ENCODE results near the gene MYCBP.

DNA sequence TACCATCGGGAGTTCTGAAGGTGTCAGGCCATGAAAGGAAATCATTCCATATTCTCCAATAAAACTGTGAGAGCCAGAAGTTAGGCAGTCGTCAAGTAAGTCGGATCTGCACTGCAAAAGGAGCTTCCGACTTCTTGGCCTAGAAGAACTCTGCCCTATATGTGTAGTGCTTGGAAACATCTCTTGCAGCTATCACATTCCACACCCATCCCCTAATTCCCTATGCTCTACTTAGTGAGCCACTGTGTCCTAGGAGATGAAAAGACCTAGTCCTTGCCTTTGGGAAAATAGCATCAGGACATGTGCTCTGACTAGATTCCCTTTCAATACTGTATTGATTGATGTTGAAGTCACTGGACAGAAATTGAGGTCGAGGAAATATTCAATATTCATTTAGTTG is 16.4 kb upstream of the MYCBP start:
- TF ChIP-seq, protein P1, sequence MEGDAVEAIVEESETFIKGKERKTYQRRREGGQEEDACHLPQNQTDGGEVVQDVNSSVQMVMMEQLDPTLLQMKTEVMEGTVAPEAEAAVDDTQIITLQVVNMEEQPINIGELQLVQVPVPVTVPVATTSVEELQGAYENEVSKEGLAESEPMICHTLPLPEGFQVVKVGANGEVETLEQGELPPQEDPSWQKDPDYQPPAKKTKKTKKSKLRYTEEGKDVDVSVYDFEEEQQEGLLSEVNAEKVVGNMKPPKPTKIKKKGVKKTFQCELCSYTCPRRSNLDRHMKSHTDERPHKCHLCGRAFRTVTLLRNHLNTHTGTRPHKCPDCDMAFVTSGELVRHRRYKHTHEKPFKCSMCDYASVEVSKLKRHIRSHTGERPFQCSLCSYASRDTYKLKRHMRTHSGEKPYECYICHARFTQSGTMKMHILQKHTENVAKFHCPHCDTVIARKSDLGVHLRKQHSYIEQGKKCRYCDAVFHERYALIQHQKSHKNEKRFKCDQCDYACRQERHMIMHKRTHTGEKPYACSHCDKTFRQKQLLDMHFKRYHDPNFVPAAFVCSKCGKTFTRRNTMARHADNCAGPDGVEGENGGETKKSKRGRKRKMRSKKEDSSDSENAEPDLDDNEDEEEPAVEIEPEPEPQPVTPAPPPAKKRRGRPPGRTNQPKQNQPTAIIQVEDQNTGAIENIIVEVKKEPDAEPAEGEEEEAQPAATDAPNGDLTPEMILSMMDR (IDR thresholded peaks at IDR 0.05), result no peak
- no peak for TF ChIP-seq POLR2A (IDR thresholded peaks at IDR 0.05)
